Astrocyte of the cerebellum (primary cell): Measurements from ENCODE around the gene WDR20.
"Not testable (repeated sequence)": the region's sequence is repeated elsewhere in the genome, so short reads cannot be mapped to it uniquely, and the experiment has no call there.

ENCODE experiments used
- DNase-seq: peaks from one replicate; pipeline ENCODE4 v3.0.0-alpha.2; 2011; ENCODE audit warnings: low read depth
- H3K4me3 ChIP-seq: 2 replicates; pipeline ENCODE4 v1.5.1; 2011; ENCODE audit warnings: mild to moderate bottlenecking, low read depth, low read length, moderate library complexity
- in situ Hi-C: cut with HindIII; loops from 2 replicates; pipeline ENCODE4 v1.10.0; 2017; ENCODE audit warnings: low sequenced_read_pairs
- TF ChIP-seq, protein P1 (sequence below): IDR thresholded peaks from 2 replicates; pipeline ENCODE4 v1.5.1; 2012; ENCODE audit warnings: low read length, low read depth, moderate library complexity, mild to moderate bottlenecking; ENCODE audit errors: missing control alignments

The WDR20 gene

DNA sequence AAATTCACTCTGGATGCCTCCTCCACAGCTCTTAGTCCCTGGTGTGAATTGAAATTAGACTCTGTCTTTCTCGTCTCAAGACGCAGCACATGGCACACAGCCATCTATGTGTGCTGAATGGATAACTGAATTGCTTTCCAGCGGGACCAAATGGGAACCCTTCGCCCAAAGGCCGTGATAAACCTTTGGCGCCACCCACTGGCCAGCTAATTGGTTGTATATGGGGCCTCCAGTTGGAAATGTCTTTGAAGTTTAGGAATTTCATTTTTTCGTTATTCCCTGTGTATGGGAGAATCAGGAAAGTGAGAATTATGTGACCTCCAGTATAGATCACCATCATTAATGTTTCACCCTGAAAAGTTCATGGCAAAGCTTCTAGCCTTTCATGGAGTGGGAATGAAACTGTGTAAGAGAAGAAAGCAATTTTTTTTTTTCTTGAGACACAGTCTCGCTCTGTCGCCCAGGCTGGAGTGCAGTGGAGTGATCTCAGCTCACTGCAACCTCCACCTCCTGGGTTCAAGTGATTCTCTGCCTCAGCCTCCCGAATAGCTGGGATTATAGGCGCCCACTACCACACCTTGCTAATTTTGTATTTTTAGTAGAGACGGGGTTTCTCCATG, 43.0 kb upstream of the WDR20 start:
- in situ Hi-C loops, result loop anchor here (25.0 kb wide), 1 partner anchor 216 kb away; the partner anchor contains the start of genes MOK and ZNF839
- TF ChIP-seq, protein P1, sequence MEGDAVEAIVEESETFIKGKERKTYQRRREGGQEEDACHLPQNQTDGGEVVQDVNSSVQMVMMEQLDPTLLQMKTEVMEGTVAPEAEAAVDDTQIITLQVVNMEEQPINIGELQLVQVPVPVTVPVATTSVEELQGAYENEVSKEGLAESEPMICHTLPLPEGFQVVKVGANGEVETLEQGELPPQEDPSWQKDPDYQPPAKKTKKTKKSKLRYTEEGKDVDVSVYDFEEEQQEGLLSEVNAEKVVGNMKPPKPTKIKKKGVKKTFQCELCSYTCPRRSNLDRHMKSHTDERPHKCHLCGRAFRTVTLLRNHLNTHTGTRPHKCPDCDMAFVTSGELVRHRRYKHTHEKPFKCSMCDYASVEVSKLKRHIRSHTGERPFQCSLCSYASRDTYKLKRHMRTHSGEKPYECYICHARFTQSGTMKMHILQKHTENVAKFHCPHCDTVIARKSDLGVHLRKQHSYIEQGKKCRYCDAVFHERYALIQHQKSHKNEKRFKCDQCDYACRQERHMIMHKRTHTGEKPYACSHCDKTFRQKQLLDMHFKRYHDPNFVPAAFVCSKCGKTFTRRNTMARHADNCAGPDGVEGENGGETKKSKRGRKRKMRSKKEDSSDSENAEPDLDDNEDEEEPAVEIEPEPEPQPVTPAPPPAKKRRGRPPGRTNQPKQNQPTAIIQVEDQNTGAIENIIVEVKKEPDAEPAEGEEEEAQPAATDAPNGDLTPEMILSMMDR, result peak; percentile 84
- H3K4me3 ChIP-seq, result peak overlapping the region; percentile 15
- peak; percentile 57 for DNase-seq

DNA sequence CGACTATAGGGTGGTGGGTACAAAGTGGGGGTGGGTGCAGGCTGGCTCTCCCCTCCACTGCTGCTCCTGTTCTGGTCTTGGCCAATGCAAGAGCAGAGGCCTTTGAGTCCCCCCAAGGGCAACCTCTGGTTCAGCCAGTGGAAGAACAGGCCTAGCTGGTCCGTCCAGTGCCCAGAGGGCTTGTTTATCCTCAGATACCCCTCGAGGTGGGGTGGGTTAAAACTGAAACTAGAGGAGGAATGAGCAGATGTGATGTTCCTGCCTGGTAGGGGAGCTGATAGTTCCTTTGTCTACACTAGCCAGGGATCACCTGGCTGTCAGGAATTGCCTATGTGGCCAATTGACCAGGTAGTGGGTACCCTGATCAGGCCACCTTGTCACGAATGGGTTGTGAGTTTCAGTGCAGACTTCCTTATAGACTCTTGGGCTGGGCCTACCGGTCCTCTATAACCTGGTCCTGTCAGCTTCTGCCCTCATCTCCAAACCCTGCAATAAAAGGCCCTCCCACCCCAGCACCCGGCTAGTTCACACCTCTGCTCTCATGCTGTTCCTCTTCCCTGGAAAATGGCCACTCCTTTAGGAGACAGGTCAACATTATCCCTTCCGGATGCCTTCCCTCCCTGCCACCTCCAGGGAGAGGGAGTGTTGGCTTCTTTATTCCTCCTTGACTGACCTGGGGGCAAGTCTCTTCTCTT, 42.1 kb upstream of the WDR20 start:
- in situ Hi-C loops, result loop anchor here (25.0 kb wide), 1 partner anchor 215 kb away; the partner anchor contains the start of genes MOK and ZNF839
- no peak for DNase-seq
- TF ChIP-seq, protein P1, result no peak
- H3K4me3 ChIP-seq, result no peak overlapping the region

DNA sequence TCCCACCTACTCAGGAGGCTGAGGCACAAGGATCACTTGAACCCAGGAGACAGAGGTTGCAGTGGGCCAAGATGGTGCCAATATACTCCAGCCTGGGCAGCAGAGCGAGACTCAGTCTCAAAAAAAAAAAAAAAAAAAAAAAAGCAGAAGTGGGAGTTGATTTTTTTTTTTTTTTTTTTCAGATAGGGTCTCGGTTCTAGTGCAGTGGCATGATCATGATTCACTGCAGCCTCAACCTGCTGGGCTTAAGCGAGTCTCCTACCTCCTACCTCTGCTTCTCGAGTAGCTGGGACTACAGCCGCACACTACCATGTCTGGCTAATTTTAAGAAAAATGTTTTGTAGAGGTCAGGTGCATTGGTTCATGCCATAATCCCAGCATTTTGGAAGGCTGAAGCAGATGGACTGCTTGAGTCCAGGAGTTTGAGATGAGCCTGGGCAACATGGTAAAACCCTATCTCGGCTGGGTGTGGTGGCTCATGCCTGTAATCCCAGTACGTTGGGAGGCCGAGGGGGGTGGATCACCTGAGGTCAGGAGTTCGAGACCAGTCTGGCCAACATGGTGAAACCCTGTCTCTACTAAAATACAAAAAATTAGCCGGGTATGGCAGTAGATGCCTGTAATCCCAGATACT, 36.5 kb upstream of the WDR20 start:
- no peak for DNase-seq
- in situ Hi-C loops, result no loop called here
- no peak overlapping the region for H3K4me3 ChIP-seq
- TF ChIP-seq, protein P1, result no peak

DNA sequence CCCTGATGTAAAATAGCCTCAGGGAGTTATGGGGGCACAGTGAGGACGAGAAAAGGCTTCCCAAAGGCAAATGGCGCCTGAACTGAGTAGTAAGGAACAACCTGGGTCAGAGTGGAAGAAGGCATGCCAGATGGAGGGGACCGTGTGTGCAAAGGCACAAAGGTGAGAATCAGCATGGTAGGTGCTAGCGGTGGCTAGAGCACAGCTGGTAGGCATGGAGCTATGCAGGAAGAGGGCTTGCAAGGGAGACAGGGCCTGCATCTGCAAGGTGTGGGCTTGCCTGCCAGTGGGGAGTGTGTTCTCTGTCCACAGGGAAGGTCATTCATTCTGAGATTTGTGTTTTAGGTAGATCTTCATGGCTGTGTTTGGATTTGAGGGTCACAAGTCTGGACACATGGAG, 34.3 kb upstream of the WDR20 start:
- no peak overlapping the region for H3K4me3 ChIP-seq
- no peak for DNase-seq
- in situ Hi-C loops, result no loop called here
- TF ChIP-seq, protein P1, result no peak

DNA sequence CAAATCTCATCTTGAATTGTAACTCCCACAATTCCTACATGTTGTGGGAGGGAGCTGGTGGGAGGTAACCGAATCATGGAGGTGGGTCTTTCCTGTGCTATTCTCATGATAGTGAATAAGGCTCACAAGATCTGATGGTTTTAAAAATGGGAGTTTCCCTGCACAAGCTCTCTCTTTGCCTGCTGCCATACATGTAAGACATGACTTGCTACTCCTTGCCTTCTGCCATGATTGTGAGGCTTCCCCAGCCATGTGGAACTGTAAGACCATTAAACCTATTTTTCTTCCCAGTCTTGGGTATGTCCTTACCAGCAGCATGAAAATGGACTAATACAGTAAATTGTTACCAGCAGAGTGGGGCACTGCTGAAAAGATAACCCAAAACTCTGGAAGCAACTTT, 30.4 kb upstream of the WDR20 start:
- DNase-seq, in situ Hi-C loops, H3K4me3 ChIP-seq: not testable (repeated sequence)

DNA sequence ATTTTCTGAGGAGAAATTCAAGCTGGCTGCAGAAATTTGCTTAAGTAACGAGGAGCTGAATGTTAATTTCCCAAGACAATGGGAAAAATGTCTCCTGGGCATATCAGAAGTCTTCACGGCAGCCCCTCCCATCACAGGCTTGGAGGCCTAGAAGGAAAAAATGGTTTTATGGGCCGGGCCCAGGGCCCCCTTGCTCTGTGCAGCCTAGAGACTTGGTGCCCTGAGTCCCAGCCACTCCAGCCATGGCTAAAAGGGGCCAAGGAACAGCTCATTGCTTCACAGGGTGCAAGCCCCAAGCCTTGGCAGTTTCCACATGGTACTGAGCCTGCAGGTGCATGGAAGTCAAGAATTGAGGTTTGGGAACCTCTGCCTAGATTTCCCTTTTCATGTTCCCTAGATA, 28.6 kb upstream of the WDR20 start:
- H3K4me3 ChIP-seq, result no peak overlapping the region
- TF ChIP-seq, protein P1, result no peak
- in situ Hi-C loops, result no loop called here
- no peak for DNase-seq
